ENCODE results near the gene ARMH4. TPM values are rescaled to one million over a fixed set of nuclear protein-coding genes. Genes with fewer than 3 reads are reported as not detected.

Gene ARMH4
- total and polyA plus RNA-seq, 10 of the 15 experiments (the other 5 are each of a cell fraction or from before 2014, with no cell fraction given), result 0.50 to 0.97 (median 0.60) TPM; not detected in 7

GRCh38 chr14:58061581-58061980 is 90.4 kb downstream of the ARMH4 start:
- RAD21 ChIA-PET (ENCODE audit: unreplicated experiment), result interaction anchor here (1.5 kb wide), 1 partner anchor 10 kb away, joined by 6 read pairs; no protein-coding TSS in a partner anchor
- intact Hi-C loops (cut with micrococcal nuclease; ENCODE audit: unreplicated experiment), result no loop called here
- TF ChIP-seq PML (IDR thresholded peaks at IDR 0.05; ENCODE audit: low read length) (no peak), EED (IDR thresholded peaks at IDR 0.05; ENCODE audit: low read depth) (no peak), ZBTB40 (IDR thresholded peaks at IDR 0.05; ENCODE audit: borderline replicate concordance) (no peak), MEF2A (IDR thresholded peaks at IDR 0.05; ENCODE audit: insufficient read depth, low read depth, low read length) (no peak), WRNIP1 (IDR thresholded peaks at IDR 0.05; ENCODE audit: borderline replicate concordance, low read depth, low read length) (no peak), TCF3 (IDR thresholded peaks at IDR 0.05; ENCODE audit: borderline replicate concordance, insufficient read depth, low read depth, low read length) (no peak), IKZF1 (conservative IDR thresholded peaks at IDR 0.05) (no peak), IRF4 (IDR thresholded peaks at IDR 0.05; ENCODE audit: low read depth, low read length) (no peak), BCLAF1 (IDR thresholded peaks at IDR 0.05) (no peak), RFX5 (IDR thresholded peaks at IDR 0.05; ENCODE audit: low read depth, low read length) (no peak), IKZF2 (IDR thresholded peaks at IDR 0.05) (no peak), FOXM1 (IDR thresholded peaks at IDR 0.05; ENCODE audit: low read depth, low read length) (no peak), EP300 (IDR thresholded peaks at IDR 0.05; ENCODE audit: borderline replicate concordance in 1 of 2, control insufficient read depth in 1 of 2, low read depth in 2 of 2, low read length in 2 of 2) (no peak), SPI1 (IDR thresholded peaks at IDR 0.05; ENCODE audit: borderline replicate concordance, insufficient read depth, low read depth, low read length) (no peak), NRF1 (conservative IDR thresholded peaks at IDR 0.05; ENCODE audit: low read depth, low read length) (no peak), RELB (IDR thresholded peaks at IDR 0.05; ENCODE audit: low read depth) (no peak)

More at GRCh38 chr14:58061581-58061980, 90.4 kb downstream of the ARMH4 start:
- FAIRE-seq (no peak), DNase-seq (ENCODE audit: low read depth, low spot score) (no peak), ATAC-seq (no peak)
- ChIA-PET CTCF (interaction anchor here (1.0 to 1.1 kb wide), 2 partner anchors 12 to 24 kb away, joined by 3 read pairs; no protein-coding TSS in a partner anchor), POLR2A (no interaction called here), SMC1A (ENCODE audit: uncharacterized antibody, unreplicated experiment) (interaction anchor here (1.0 kb wide), 1 partner anchor 11 kb away, joined by 4 read pairs; no protein-coding TSS in a partner anchor)
- Histone ChIP-seq H3K27me3 (replicated peaks in 1 of 2; ENCODE audit: control insufficient read depth in 2 of 2, insufficient read depth in 2 of 2, low read length in 1 of 2) (peaks cover 0 to 1% of the 10 kb centered on the region in 2 experiments; a peak in 3 of 4 replicates), H3K9ac (ENCODE audit: control insufficient read depth, insufficient read depth, low read length) (no peak overlapping the region), H2AFZ (ENCODE audit: control insufficient read depth, low read depth, low read length) (no peak overlapping the region), H3K27ac (ENCODE audit: control insufficient read depth, insufficient read depth) (no peak overlapping the region), H3K4me2 (ENCODE audit: control insufficient read depth, insufficient read depth) (no peak overlapping the region), H3K4me1 (ENCODE audit: control insufficient read depth, insufficient read depth, low read length) (no peaks in the 10 kb centered on the region), H3K4me3 (no peak overlapping the region), H3K79me2 (ENCODE audit: control insufficient read depth, insufficient read depth, low read length) (no peaks in the 10 kb centered on the region), H3K9me3 (replicated peaks; ENCODE audit: control insufficient read depth, insufficient read depth, low read length) (no peaks in the 10 kb centered on the region), H3K36me3 (ENCODE audit: control insufficient read depth in 2 of 2, insufficient read depth in 2 of 2, low read length in 1 of 2) (no peaks in the 10 kb centered on the region), H4K20me1 (ENCODE audit: control insufficient read depth, insufficient read depth) (no peaks in the 10 kb centered on the region)
- 0% methylated on average over 4 of the region's 4 CpGs for WGBS (ENCODE audit: insufficient coverage, insufficient replicate concordance, low lambda C conversion rate, missing lambda C conversion rate)
- in situ Hi-C loops (cut with MboI), result loop anchor here (10.0 kb wide), 1 partner anchor 577 kb away; no protein-coding TSS in a partner anchor
- no TSS peak for BruUV-seq (replicated peaks)
